ENCODE data around the gene FAF1.
"Not testable (repeated sequence)": the region's sequence is repeated elsewhere in the genome, so short reads cannot be mapped to it uniquely, and the experiment has no call there.

FAF1 gene

DNA sequence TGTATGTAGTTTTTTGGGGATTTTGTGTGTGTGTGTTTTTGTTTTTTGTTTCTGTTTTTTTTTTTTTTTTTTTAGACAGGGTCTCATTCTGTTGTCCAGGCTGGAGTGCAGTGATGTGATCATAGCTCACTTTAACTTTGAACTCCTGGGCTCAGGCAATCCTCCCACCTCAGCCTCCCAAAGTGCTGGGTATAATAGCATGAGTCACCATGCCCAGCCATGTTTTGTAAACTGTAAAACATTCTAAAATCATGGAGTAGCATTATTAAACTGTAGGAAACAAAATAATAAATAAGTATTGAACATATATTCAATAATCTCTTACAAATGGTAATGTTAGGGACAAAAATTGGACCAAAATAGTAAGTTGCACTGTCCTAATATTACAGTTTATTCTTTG, 124.0 kb downstream of the FAF1 start:
- DNase-seq, result no peak

GRCh38 chr1:50833216-50833615, 126.9 kb downstream of the FAF1 start:
- DNase-seq, result no peak

- DNase-seq, result no peak
These were observed 127.9 kb downstream of the FAF1 start for GRCh38 chr1:50832167-50832566.

DNA sequence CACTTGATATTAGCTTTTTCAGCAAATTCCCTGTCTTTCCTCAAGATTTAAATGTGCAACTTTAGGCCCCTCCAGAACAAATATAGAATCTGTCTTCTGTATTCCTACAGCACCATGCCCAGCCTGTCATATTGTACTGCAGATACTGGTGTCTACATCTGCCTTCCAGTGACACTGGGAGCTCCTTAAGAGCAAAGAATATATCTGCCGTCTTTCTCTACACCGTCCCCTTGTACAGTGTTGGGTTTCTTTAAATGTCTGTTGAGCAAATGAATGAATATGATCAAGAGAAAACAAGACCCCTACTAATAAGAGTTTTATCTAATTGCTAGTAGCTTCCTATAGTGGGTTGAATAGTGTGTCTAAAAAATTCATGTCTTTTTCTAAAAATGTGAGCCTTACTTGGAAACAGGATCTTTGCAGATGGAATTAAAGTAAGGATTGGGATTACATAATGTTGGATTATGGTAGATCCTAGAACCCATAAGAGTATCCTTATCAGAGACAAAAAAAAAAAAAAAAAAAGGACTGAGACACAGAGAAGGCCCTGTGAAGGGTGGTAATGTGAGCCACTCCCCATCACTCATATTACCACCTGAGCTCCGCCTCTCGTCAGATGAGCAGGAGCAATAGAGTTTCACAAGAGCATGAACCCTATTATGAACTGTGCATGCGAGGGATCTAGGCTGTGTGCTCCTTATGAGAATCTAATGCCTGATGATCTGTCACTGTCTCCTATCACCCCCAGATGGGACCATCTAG, 128.6 kb downstream of the FAF1 start:
- DNase-seq, result no peak

GRCh38 chr1:50830621-50831020, 129.4 kb downstream of the FAF1 start:
- DNase-seq, result no peak

DNA sequence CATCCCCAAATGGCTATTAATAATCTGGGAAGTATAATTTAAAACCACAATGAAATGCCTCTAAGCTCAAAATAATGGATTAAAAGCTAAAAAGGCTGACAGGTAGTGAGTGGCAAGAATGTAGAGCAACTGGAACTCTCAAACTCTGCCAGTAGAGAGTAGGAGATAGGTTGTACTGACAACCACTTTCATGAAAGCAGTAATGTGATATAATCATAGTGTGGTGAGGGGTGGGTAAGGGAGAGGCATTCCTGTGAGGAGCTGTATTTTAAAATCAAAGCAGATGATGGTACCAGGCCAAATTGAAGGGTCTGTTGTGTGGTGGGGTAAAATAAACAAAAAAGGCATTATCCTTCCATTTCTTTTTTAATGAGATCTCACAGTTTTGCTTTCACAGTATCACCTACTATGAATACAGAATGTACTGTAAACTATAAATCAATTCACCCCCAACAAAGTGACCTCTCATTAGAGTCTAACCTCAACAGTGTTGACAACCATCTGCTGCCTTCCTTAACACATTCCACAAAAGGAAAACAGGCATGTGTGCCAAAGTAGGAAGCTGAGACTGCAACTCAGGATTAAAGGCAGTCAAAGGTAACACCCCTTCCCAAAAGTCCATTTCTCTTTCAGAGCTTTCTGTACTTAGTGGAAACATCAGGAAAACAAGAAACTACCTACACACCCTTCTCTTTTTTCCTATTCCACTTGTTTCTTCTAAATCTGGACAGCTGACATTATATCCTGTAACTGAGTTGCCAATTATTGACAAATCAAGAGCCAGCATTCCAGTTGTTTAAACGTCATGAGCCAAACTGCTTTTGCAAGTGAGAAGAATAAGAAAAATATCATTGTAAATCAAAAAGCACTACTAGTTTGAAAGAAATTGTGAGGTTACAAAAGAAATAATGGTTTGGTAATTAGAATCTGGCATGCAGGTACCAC, 130.8 kb downstream of the FAF1 start:
- no peak for DNase-seq

GRCh38 chr1:50827546-50827945, 132.5 kb downstream of the FAF1 start:
- DNase-seq, result no peak

DNA sequence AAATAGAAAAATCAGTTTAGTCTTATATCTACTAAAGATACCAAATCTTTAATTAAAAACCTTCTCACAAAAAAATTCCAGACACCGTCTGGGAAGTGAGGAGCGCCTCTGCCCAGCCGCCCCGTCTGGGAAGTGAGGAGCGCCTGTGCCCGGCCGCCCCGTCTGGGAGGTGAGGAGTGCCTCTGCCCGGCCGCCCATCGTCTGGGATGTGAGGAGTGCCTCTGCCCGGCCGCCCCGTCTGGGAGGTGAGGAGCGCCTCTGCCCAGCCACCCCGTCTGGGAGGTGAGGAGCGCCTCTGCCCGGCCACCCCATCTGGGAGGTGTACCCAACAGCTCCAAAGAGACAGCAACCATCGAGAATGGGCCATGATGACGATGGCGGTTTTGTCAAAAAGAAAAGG, 133.3 kb downstream of the FAF1 start:
- not testable (repeated sequence) for DNase-seq

- DNase-seq, result no peak
These were observed 137.9 kb downstream of the FAF1 start for GRCh38 chr1:50822035-50822776.

GRCh38 chr1:50820545-50820944, 139.5 kb downstream of the FAF1 start:
- DNase-seq, result no peak

DNA sequence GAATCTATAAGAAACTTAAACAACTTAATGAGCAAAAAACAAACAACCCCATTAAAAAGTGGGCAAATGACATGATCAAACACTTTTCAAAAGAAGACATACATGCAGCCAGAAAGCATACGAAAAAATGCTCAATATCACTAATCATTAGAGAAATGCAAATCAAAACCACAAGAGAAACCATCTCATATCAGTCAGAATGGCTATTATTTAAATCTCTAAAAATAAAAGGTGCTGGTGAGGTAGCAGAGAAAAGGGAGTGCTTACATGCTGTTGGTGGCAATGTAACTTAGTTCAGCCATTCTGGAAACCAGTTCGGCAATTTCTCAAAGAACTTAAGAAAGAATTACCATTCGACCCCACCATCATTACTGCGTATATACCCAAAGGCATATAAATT, 147.7 kb downstream of the FAF1 start:
- DNase-seq, result no peak

DNA sequence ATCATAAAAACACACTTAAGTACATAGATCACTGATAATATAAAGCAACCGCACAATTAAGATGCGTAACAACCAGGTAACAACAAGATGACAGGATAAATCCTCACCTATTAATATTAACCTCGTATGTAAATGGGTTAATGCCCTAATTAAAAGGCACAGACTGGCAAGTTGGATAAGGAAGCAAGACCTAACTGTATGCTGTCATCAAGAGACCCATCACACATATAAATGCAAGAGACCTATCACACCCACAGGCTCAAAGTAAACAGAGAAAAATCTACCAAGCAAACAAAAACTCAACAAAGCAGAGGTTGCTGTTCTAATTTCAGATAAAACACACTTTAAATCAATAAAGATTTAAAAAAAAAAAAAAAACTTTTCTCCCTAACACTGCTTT, 151.8 kb downstream of the FAF1 start:
- no peak for DNase-seq

DNA sequence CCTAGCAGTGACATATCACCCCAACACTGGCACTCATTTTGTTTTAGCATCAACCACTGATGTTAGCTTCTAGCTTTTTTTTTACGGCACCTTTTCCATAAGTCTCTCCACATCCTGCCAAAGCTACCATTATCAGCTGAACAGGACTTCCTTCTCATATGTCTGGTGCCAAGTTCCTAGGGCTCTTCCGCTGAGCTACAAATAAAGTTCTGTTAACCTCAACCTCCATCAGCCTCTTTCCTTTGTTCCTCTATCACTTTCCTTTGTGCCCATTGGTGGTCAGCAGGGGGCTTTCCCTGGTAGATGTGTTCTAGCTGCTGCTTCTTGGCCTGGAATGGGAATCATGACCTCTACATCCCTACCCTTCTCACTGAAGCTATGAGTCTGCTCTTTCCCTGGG, 163.8 kb downstream of the FAF1 start:
- no peak for DNase-seq

GRCh38 chr1:50793521-50793920, 166.5 kb downstream of the FAF1 start:
- DNase-seq, result no peak

DNA sequence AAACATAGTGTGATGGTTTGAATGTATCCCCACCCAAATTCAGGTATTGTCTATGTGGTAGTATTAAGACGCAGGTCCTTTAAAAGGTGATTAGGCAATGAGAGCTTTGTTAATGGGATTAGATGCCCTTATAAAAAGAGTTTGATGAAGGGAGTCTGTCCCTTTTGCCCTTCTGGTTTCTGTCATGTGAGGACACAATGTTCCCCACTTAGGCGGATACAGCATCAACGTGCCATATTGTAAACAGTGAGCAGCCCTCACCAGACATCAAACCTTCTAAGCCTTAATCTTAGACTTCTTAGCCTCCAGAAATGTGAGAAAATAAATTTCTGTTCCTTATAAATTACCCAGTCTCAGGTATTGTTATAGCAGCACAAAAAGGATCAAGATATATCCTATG, 172.8 kb downstream of the FAF1 start:
- DNase-seq, result no peak

DNA sequence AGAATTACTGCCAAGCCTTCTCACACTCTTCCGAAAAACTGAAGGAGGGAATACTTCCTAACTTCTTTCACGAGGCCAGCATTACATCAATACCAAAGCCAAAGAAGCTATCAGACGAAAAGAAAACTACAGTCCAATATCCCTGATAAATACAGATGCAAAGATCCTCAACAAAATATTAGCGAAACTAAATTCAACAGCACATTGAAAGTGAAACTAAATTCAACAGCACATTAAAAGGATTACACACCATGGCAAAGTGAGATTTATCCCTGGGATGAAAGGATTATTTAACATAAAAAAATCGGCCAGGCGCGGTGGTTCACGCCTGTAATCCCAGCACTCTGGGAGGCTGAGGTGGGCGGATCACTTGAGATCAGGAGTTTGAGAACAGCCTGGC, 176.8 kb downstream of the FAF1 start:
- DNase-seq, result no peak

DNA sequence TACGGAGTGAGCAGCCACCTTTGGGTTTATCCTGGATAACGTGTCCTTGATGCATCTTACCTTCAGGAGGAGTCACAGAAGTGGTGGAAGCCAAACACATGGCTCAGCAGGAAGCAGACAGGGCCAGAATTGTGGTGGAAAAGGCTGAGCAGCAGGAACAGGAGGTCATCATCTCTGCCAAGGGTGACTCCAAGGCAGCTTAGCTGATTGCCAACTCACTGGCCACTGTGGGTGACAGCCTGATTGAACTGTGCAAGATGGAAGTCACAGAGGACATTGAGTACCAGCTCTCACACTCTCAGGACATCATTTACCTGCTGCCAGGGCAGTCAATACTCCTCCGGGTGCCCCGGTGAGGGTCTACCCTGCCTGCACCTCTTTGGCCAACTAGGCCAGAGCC, 179.3 kb downstream of the FAF1 start:
- DNase-seq, result no peak

DNA sequence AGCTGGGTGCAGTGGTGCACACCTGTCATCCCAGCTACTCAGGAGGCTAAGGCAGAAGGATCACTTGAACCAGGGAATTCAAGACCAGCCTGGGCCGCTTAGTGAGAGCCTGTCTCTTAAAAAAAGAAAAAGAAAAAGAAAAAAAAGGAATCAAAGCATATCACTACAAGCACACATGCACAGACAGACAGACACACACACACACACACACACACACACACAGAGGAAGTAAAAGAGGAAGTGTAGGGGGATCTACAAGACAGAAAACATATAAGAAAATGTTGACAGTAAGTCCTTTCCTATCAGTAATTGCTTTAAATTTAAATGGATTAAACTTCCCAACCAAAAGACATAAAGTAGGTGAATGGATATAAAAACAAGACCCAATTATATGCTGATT, 180.3 kb downstream of the FAF1 start:
- no peak for DNase-seq

DNA sequence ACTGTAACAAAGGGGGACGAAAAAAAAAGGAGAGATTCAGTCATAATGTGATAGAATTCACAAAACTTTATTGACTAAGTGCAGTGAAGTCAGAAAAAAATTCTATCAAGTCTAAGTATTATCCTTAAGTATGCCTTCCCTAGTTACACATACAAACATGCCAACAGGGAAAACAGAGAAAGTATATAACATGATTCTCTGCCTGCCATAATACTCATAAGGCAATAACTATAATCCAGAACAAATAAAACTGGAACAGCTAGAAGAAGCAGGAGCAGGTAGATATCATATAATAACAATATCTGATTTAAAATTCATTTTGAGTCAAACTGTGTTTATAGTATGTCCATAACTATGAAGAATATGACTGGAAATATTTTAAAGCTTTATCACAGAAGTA, 184.3 kb downstream of the FAF1 start:
- DNase-seq, result no peak

DNA sequence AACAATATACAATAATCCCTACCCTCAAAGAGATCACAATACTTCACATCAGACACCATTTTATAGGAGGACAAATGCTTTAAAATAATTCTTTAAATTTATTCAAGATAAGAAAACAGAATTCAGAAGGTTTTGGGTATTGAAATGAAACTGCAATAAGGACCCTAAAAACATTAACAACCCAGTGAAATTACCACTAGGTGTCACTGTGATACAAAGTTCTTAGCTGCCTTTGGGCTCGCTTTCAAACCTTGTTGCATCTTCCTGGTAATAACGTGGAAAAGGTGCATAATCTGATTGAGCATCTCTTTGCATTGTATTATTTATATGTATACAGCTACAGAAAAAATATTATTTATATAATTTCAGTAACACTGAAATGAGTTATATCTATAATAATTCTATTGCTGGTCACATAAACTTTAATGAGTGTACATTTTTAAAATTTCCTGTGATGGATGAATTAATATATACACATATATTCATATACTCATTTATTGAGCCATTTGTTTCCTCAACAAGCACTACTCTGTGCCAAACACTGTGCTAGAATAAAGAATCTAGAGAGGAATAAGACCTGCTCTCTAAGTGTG, 185.2 kb downstream of the FAF1 start:
- DNase-seq, result peak; percentile 31

- no peak for DNase-seq
These were observed 193.4 kb downstream of the FAF1 start for GRCh38 chr1:50766688-50767087.

DNA sequence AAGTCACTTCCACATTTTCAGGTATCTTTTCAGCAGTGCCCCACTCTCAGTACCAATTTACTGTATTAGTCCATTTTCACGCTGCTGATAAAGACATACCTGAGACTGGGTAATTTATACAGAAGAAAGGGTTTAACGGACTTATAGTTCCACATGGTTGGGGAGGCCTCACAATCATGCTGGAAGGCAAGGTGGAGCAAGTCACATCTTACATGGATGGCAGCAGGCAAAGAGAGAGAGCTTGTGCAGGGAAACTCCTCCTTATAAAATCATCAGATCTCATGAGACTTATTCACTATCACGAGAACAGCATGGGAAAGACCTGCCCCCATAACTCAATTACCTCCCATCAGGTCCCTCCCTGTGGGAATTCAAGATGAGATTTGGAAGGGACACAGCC, 203.5 kb downstream of the FAF1 start:
- not testable (repeated sequence) for DNase-seq

- not testable (repeated sequence) for DNase-seq
These were observed 205.3 kb downstream of the FAF1 start for GRCh38 chr1:50754764-50755163.
